Measurements from ENCODE around the gene SPAG16.

DNA sequence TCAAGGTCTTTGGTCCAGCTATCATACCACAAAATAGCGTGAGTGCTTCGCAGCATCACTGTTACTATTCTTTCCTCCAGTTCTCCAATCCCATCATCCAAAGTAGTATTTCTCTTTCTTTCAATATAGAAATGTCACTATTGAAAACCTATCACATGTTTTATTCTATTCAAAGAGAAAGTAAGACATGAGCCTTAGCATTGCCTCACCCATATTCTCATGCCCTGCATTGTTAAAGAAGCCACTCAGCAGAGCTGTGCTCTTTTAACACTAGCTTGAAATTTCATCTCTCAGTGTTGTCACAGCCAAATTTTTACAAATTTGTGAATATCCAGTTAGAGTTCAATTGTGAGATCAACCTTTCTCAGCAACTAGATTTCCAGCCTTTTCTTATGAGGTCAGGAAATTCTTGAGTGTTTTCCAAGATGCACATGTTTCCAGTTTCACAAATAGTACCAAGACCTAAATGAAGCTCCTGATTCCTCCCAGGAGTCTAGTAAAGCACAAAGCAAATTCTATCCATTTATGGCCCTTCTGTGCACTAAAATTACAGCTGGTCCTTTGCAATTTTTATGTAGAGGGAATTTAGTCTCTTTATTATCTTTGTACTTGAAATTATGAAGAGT lies 343.7 kb downstream of the SPAG16 start:
- TF ChIP-seq, protein P1, sequence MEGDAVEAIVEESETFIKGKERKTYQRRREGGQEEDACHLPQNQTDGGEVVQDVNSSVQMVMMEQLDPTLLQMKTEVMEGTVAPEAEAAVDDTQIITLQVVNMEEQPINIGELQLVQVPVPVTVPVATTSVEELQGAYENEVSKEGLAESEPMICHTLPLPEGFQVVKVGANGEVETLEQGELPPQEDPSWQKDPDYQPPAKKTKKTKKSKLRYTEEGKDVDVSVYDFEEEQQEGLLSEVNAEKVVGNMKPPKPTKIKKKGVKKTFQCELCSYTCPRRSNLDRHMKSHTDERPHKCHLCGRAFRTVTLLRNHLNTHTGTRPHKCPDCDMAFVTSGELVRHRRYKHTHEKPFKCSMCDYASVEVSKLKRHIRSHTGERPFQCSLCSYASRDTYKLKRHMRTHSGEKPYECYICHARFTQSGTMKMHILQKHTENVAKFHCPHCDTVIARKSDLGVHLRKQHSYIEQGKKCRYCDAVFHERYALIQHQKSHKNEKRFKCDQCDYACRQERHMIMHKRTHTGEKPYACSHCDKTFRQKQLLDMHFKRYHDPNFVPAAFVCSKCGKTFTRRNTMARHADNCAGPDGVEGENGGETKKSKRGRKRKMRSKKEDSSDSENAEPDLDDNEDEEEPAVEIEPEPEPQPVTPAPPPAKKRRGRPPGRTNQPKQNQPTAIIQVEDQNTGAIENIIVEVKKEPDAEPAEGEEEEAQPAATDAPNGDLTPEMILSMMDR (conservative IDR thresholded peaks at IDR 0.05) = no peak
- no peak for TF ChIP-seq EZH2 (IDR thresholded peaks at IDR 0.05; ENCODE audit: low read depth)

Data from PC-9 (cell line).